ENCODE measurements around the gene FMN1. TPM values are rescaled to one million over a fixed set of nuclear protein-coding genes. Genes with fewer than 3 reads are reported as not detected.

Gene FMN1
- total and polyA plus RNA-seq, 7 donors: 3.0 to 19.9 (median 6.7) TPM

DNA sequence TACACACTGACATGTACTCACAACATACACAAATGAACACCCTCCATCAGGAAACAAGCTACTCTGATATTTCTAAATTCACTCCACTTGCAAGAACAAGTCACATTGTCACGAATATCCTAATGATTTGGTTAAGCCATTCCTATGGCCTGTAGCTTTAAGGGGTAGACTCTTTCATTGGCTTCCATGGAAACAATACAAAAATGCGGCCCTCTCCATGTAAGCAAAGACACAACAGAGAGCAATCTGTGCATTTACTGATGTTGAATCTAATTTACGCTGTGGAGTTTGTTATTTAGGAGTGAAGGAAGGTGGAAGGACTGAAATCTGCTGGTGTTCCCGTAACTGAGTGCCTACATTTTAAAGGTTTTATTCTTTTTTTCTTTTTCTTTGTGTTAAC, 114.5 kb downstream of the FMN1 start:
- Histone ChIP-seq H3K27ac (no peak overlapping the region), H3K4me3 (no peak overlapping the region), H3K36me3 (no peaks in the 10 kb centered on the region), H3K9me3 (no peaks in the 10 kb centered on the region), H3K27me3 (no peaks in the 10 kb centered on the region), H3K4me1 (no peaks in the 10 kb centered on the region)
- DNase-seq: no peak
- intact Hi-C loops (cut with DNase I): no loop called here
- 76 to 80% methylated on average over 4 of the region's 4 CpGs for WGBS, 2 donors
- TF ChIP-seq POLR2AphosphoS5 (IDR thresholded peaks at IDR 0.05) (no peak), POLR2A (IDR thresholded peaks at IDR 0.05) (no peak), EP300 (IDR thresholded peaks at IDR 0.05) (no peak)
- TF ChIP-seq, protein P1, sequence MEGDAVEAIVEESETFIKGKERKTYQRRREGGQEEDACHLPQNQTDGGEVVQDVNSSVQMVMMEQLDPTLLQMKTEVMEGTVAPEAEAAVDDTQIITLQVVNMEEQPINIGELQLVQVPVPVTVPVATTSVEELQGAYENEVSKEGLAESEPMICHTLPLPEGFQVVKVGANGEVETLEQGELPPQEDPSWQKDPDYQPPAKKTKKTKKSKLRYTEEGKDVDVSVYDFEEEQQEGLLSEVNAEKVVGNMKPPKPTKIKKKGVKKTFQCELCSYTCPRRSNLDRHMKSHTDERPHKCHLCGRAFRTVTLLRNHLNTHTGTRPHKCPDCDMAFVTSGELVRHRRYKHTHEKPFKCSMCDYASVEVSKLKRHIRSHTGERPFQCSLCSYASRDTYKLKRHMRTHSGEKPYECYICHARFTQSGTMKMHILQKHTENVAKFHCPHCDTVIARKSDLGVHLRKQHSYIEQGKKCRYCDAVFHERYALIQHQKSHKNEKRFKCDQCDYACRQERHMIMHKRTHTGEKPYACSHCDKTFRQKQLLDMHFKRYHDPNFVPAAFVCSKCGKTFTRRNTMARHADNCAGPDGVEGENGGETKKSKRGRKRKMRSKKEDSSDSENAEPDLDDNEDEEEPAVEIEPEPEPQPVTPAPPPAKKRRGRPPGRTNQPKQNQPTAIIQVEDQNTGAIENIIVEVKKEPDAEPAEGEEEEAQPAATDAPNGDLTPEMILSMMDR (IDR thresholded peaks at IDR 0.05): no peak

DNA sequence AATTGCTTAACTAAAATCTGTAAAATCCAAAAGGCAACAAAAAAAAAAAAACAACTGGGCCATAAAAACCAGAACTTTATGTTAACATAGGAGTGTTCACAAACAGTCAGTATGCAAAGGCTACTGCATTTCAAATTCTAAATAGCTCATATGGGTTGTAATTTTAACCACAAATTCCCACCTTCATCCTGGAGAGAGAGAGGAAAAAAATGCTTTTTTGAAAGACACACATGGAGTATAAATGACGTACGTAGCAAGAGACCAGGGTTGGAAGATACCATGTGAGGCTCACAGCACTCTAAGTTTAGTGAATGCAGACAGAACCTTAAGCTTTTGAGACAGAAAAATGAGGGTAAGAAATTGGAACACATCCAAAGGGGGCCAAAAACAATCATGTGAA, 115.9 kb downstream of the FMN1 start:
- Histone ChIP-seq H3K36me3 (no peaks in the 10 kb centered on the region), H3K27me3 (no peaks in the 10 kb centered on the region), H3K4me1 (no peaks in the 10 kb centered on the region), H3K9me3 (no peaks in the 10 kb centered on the region), H3K27ac (no peak overlapping the region), H3K4me3 (no peak overlapping the region)
- no peak for DNase-seq
- 86 to 87% methylated on average over 2 of the region's 2 CpGs for WGBS, 2 donors
- intact Hi-C loops (cut with DNase I): no loop called here
- no peak for TF ChIP-seq POLR2AphosphoS5 (IDR thresholded peaks at IDR 0.05)
- TF ChIP-seq POLR2A (IDR thresholded peaks at IDR 0.05): no peak
- no peak for TF ChIP-seq EP300 (IDR thresholded peaks at IDR 0.05)
- TF ChIP-seq, protein P1 (IDR thresholded peaks at IDR 0.05): no peak

DNA sequence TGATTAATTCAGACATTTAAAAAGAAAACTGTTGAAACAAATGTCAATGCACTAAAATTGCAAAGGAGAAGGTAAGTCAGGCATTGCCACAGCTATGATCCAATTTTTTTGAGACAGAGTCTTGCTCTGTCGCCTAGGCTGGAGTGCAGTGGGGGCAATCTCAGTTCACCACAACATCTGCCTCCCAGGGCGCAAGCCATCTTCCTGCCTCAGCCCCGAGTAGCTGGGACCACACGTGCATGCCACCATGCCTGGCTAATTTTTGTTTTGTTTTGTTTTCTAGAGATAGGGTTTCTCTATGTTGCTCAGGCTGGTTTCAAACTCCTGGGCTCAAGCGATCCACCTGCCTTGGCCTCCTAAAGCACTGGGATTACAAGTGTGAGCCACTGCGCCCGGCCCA, 117.6 kb downstream of the FMN1 start:
- TF ChIP-seq, protein P1 (IDR thresholded peaks at IDR 0.05): no peak
- TF ChIP-seq POLR2A (IDR thresholded peaks at IDR 0.05) (no peak), EP300 (IDR thresholded peaks at IDR 0.05) (no peak), POLR2AphosphoS5 (IDR thresholded peaks at IDR 0.05) (no peak)
- intact Hi-C loops (cut with DNase I): no loop called here
- H3K36me3 ChIP-seq: no peaks in the 10 kb centered on the region
- no peak for DNase-seq
- H3K9me3 ChIP-seq: no peaks in the 10 kb centered on the region
- no peak overlapping the region for H3K4me3 ChIP-seq
- 84 to 88% methylated on average over 7 of the region's 7 CpGs for WGBS, 2 donors
- no peaks in the 10 kb centered on the region for H3K4me1 ChIP-seq
- H3K27me3 ChIP-seq: no peaks in the 10 kb centered on the region
- no peak overlapping the region for H3K27ac ChIP-seq

DNA sequence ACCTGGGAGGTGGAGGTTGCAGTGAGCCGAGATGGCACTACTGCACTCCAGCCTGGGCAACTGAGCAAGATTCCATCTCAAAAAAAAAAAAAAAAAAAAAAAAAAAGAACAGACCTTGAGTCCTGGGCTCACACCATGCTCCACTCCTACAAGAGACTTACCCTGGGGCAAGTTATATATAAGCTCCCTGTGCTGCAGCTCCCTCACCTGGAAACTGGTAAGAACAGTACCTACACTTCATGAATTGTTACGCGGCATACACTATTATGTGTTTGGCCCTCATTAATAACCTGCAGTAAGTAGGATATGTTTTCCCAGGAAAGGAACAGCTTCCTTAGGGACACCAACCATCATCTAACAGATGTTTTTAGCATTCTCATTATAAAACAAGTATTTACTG, 119.6 kb downstream of the FMN1 start:
- Histone ChIP-seq H3K4me1 (no peaks in the 10 kb centered on the region), H3K4me3 (no peak overlapping the region), H3K27me3 (no peaks in the 10 kb centered on the region), H3K27ac (no peak overlapping the region), H3K9me3 (no peaks in the 10 kb centered on the region), H3K36me3 (no peaks in the 10 kb centered on the region)
- intact Hi-C loops (cut with DNase I): no loop called here
- DNase-seq: no peak
- TF ChIP-seq EP300 (IDR thresholded peaks at IDR 0.05): no peak
- TF ChIP-seq, protein P1 (IDR thresholded peaks at IDR 0.05): no peak
- no peak for TF ChIP-seq POLR2AphosphoS5 (IDR thresholded peaks at IDR 0.05)
- TF ChIP-seq POLR2A (IDR thresholded peaks at IDR 0.05): no peak
- WGBS, 2 donors: 57 to 90% methylated on average over 3 of the region's 3 CpGs

DNA sequence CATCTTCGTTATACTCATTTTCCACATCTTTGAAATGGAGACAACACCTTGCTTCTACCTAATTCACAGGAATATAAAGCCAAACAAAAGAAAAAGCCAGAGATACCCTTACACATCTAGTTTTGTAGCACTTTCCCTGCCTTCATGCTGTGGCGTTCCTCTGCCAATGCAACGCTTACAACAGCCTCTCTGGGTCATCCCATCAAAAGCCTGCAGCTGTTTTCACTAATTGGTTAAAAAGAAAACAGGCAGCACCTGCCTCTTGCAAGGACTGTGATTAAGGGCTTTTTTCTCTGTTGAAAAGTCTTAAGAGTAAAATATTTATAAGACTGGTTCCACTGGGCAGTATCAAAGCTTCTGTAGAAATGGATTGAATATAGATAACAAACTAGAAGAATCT, 120.3 kb downstream of the FMN1 start:
- H3K4me3 ChIP-seq: no peak overlapping the region
- H3K36me3 ChIP-seq: no peaks in the 10 kb centered on the region
- H3K27ac ChIP-seq: no peak overlapping the region
- H3K4me1 ChIP-seq: no peaks in the 10 kb centered on the region
- WGBS, 2 donors: 83 to 90% methylated on average over 3 of the region's 3 CpGs
- TF ChIP-seq, protein P1 (IDR thresholded peaks at IDR 0.05): no peak
- TF ChIP-seq POLR2AphosphoS5 (IDR thresholded peaks at IDR 0.05): no peak
- H3K27me3 ChIP-seq: no peaks in the 10 kb centered on the region
- no peak for DNase-seq
- no peaks in the 10 kb centered on the region for H3K9me3 ChIP-seq
- intact Hi-C loops (cut with DNase I): no loop called here
